Measurements from ENCODE around the gene CAMKK2.

The CAMKK2 gene

GRCh38 chr12:121189131-121189530, 107.4 kb downstream of the CAMKK2 start:
- H3K9ac ChIP-seq (ENCODE audit: insufficient read length, low read depth): no peak overlapping the region
- no peak for TF ChIP-seq ZNF274 (IDR thresholded peaks at IDR 0.05; ENCODE audit: low read depth, low read length)
- no peak for TF ChIP-seq YY1 (IDR thresholded peaks at IDR 0.05; ENCODE audit: insufficient read depth, insufficient read length)
- TF ChIP-seq SUZ12 (IDR thresholded peaks at IDR 0.05; ENCODE audit: extremely low read depth, insufficient read depth, insufficient read length): no peak
- no peak overlapping the region for H3K4me3 ChIP-seq (ENCODE audit: insufficient read length, low read depth)
- peaks cover 8% of the 10 kb centered on the region; the same call in 1 of the 2 replicates for H3K9me3 ChIP-seq (ENCODE audit: insufficient read depth, low read length)
- no peaks in the 10 kb centered on the region for H3K4me1 ChIP-seq (ENCODE audit: insufficient read depth, insufficient read length)
- DNase-seq (ENCODE audit: low read depth, low spot score): no peak
- H3K36me3 ChIP-seq (ENCODE audit: insufficient read depth, insufficient read length, low read length): no peaks in the 10 kb centered on the region
- H3K27me3 ChIP-seq (ENCODE audit: insufficient read depth, insufficient read length): no peaks in the 10 kb centered on the region

- no peaks in the 10 kb centered on the region for H3K27me3 ChIP-seq (ENCODE audit: insufficient read depth, insufficient read length)
- no peak for DNase-seq (ENCODE audit: low read depth, low spot score)
- no peak overlapping the region for H3K9ac ChIP-seq (ENCODE audit: insufficient read length, low read depth)
- no peaks in the 10 kb centered on the region for H3K4me1 ChIP-seq (ENCODE audit: insufficient read depth, insufficient read length)
- no peaks in the 10 kb centered on the region for H3K36me3 ChIP-seq (ENCODE audit: insufficient read depth, insufficient read length, low read length)
- no peak overlapping the region for H3K4me3 ChIP-seq (ENCODE audit: insufficient read length, low read depth)
- TF ChIP-seq SUZ12 (IDR thresholded peaks at IDR 0.05; ENCODE audit: extremely low read depth, insufficient read depth, insufficient read length) (no peak), YY1 (IDR thresholded peaks at IDR 0.05; ENCODE audit: insufficient read depth, insufficient read length) (no peak), ZNF274 (IDR thresholded peaks at IDR 0.05; ENCODE audit: low read depth, low read length) (no peak)
- peaks cover 8% of the 10 kb centered on the region; the same call in 1 of the 2 replicates for H3K9me3 ChIP-seq (ENCODE audit: insufficient read depth, low read length)
These were observed 108.3 kb downstream of the CAMKK2 start for GRCh38 chr12:121188227-121188626.

Measured in NT2/D1 (cell line).